IMR-90 (cell line): ENCODE measurements around the gene ABCF3. TPM values are rescaled to one million over a fixed set of nuclear protein-coding genes. Genes with fewer than 3 reads are reported as not detected.
"Not testable (repeated sequence)": the region's sequence is repeated elsewhere in the genome, so short reads cannot be mapped to it uniquely, and the experiment has no call there.

ENCODE experiments used
- ATAC-seq: fragments of 200-7000 bp; cut with Tn5 transposase; 2 replicates; pipeline ENCODE4 v1.9.1; 2020; ENCODE audit warnings: low read depth, mild to moderate bottlenecking, moderate library complexity
- BruUV-seq: library from RNA; stranded (reverse); fragments of 400-500 nt; replicated peaks from 2 replicates; lab custom pipeline; 2021; lab: Mats Ljungman, UMichigan
- CTCF ChIA-PET: fragments of 300-600 bp; formaldehyde crosslinking; extraction: SDS; loops from one replicate; lab custom pipeline; 2021; ENCODE audit warnings: antibody characterized with exemption; lab: Yijun Ruan, JAX
- POLR2A ChIA-PET: fragments of 300-600 bp; sonication (Branson Sonifier 250); formaldehyde crosslinking; loops from one replicate; lab custom pipeline; 2022; ENCODE audit warnings: antibody characterized with exemption; ENCODE audit not compliant: unreplicated experiment; lab: Charles Lee
- DNase-seq: peaks from one replicate; pipeline ENCODE4 v3.0.0; 2013
- H2AFZ ChIP-seq: replicated peaks from 2 replicates; pipeline ENCODE3; 2013; ENCODE audit warnings: low read length, mild to moderate bottlenecking; ENCODE audit not compliant: poor library complexity
- H2AK5ac ChIP-seq: 2 replicates; pipeline ENCODE4 v1.6.1; 2013; ENCODE audit warnings: low read depth, low read length, inconsistent platforms
- H2AK9ac ChIP-seq: replicated peaks from 2 replicates; pipeline ENCODE3; 2013; ENCODE audit warnings: mild to moderate bottlenecking, low read depth, low read length, moderate library complexity; ENCODE audit not compliant: poor library complexity
- H2BK120ac ChIP-seq: 2 replicates; pipeline ENCODE4 v1.6.1; 2013; ENCODE audit warnings: low read depth, low read length, inconsistent platforms
- H2BK15ac ChIP-seq: 3 replicates; pipeline ENCODE4 v1.6.1; 2013; ENCODE audit warnings: low read depth, low read length, inconsistent platforms
- H2BK20ac ChIP-seq: 2 replicates; pipeline ENCODE4 v1.6.1; 2013; ENCODE audit warnings: low read depth, mild to moderate bottlenecking, inconsistent platforms, low read length, moderate library complexity
- H2BK5ac ChIP-seq: 2 replicates; pipeline ENCODE4 v1.6.1; 2013; ENCODE audit warnings: mild to moderate bottlenecking, low read depth, low read length, inconsistent platforms; ENCODE audit not compliant: poor library complexity, severe bottlenecking
- H3K14ac ChIP-seq: replicated peaks from 2 replicates; pipeline ENCODE4 v1.6.1; 2013; ENCODE audit warnings: low read depth, low read length, inconsistent platforms
- H3K18ac ChIP-seq: 2 replicates; pipeline ENCODE4 v1.6.1; 2013; ENCODE audit warnings: low read depth, low read length, control low read depth
- H3K23ac ChIP-seq: 2 replicates; pipeline ENCODE4 v1.6.1; 2013; ENCODE audit warnings: low read depth, low read length, inconsistent platforms
- H3K27ac ChIP-seq: 2 replicates; pipeline ENCODE4 v1.5.1; 2013; ENCODE audit warnings: mild to moderate bottlenecking, control low read depth, low read length; ENCODE audit not compliant: insufficient read depth
- H3K27me3 ChIP-seq: 2 replicates; pipeline ENCODE4 v1.6.1; 2013; ENCODE audit warnings: low read length; ENCODE audit not compliant: control insufficient read depth, insufficient read depth
- H3K36me3 ChIP-seq: 2 replicates; pipeline ENCODE4 v1.6.1; 2013; ENCODE audit warnings: low read length, mixed read lengths; ENCODE audit not compliant: control insufficient read depth, insufficient read depth
- H3K4ac ChIP-seq: 2 replicates; pipeline ENCODE4 v1.6.1; 2013; ENCODE audit warnings: low read depth, low read length, inconsistent platforms
- H3K4me1 ChIP-seq: 2 replicates; pipeline ENCODE4 v1.6.1; 2013; ENCODE audit warnings: low read length, mixed read lengths; ENCODE audit not compliant: control insufficient read depth, insufficient read depth
- H3K4me2 ChIP-seq: 2 replicates; pipeline ENCODE4 v1.6.1; 2013; ENCODE audit warnings: low read depth, mild to moderate bottlenecking, control low read depth, low read length, moderate library complexity
- H3K4me3 ChIP-seq: 2 replicates; pipeline ENCODE4 v1.5.1; 2013; ENCODE audit warnings: low read depth, mild to moderate bottlenecking, control low read depth, low read length, moderate library complexity; ENCODE audit not compliant: insufficient read depth
- H3K56ac ChIP-seq: 2 replicates; pipeline ENCODE4 v1.6.1; 2013; ENCODE audit warnings: low read length, inconsistent platforms; ENCODE audit not compliant: insufficient read depth; ENCODE audit errors: extremely low read depth
- H3K79me1 ChIP-seq, 2 experiments: 2 replicates each; pipeline ENCODE4 v1.6.1; 2013; ENCODE audit warnings: low read length in 2 of 2, inconsistent platforms in 1 of 2, low read depth in 1 of 2
- H3K9ac ChIP-seq: 2 replicates; pipeline ENCODE4 v1.6.1; 2013; ENCODE audit warnings: low read depth, low read length, control low read depth
- H3K9me1 ChIP-seq: 2 replicates; pipeline ENCODE4 v1.6.1; 2013; ENCODE audit warnings: low read length, inconsistent platforms; ENCODE audit not compliant: insufficient read depth
- H3K9me3 ChIP-seq: 2 replicates; pipeline ENCODE4 v1.6.1; 2013; ENCODE audit warnings: low read length; ENCODE audit not compliant: control insufficient read depth, insufficient read depth
- H4K20me1 ChIP-seq: 2 replicates; pipeline ENCODE4 v1.6.1; 2013; ENCODE audit warnings: low read length, inconsistent platforms; ENCODE audit not compliant: insufficient read depth
- H4K5ac ChIP-seq: 2 replicates; pipeline ENCODE4 v1.6.1; 2013; ENCODE audit warnings: mild to moderate bottlenecking, low read depth, low read length, control low read depth
- H4K8ac ChIP-seq, 2 experiments: 2 replicates each; pipeline ENCODE4 v1.6.1; 2013; ENCODE audit warnings: low read depth in 2 of 2, low read length in 2 of 2, control low read depth in 1 of 2, inconsistent platforms in 1 of 2
- H4K91ac ChIP-seq: 2 replicates; pipeline ENCODE4 v1.6.1; 2013; ENCODE audit warnings: low read depth, low read length, inconsistent platforms; ENCODE audit not compliant: insufficient read depth
- BHLHE40 ChIP-seq: fragments of 150-350 bp; IDR thresholded peaks from 2 replicates; pipeline ENCODE4 v1.6.1; 2016; ENCODE audit warnings: mild to moderate bottlenecking, low read depth, low read length
- MXI1 ChIP-seq: IDR thresholded peaks from 2 replicates; pipeline ENCODE4 v1.6.1; 2012; ENCODE audit warnings: low read depth, mild to moderate bottlenecking, low read length, moderate library complexity, borderline replicate concordance
- RCOR1 ChIP-seq: IDR thresholded peaks from 2 replicates; pipeline ENCODE4 v1.6.1; 2012; ENCODE audit warnings: mild to moderate bottlenecking, low read length, improper control_type of control experiment; ENCODE audit not compliant: insufficient replicate concordance
- USF2 ChIP-seq: fragments of 150-350 bp; IDR thresholded peaks from 2 replicates; pipeline ENCODE4 v1.6.1; 2017; ENCODE audit warnings: mild to moderate bottlenecking, antibody characterized with exemption, low read length, low read depth
- WGBS, 2 experiments: methylation state at CpG; one replicate each; pipeline versions ENCODE4 v1.1.5 to v1.1.7; 2013; ENCODE audit warnings: missing lambda C conversion rate in 2 of 2; ENCODE audit not compliant: insufficient read length in 1 of 2; ENCODE audit errors: extremely low coverage in 2 of 2; 5-methylcytosine and 5-hydroxymethylcytosine counted together
- dilution Hi-C: fragments of 300-500 bp; cut with HindIII; formaldehyde crosslinking; loops from one replicate; pipeline ENCODE4 v1.14.3; 2018; ENCODE audit warnings: low sequenced_read_pairs; ENCODE audit not compliant: unreplicated experiment
- in situ Hi-C: fragments of 300-500 bp; cut with MboI; formaldehyde crosslinking; loops from 3 replicates; pipeline ENCODE4 v1.14.3; 2019; ENCODE audit warnings: low sequenced_read_pairs, inconsistent platforms, mixed read lengths
- intact Hi-C: fragments of 100-400 bp; cut with micrococcal nuclease; formaldehyde crosslinking; loops from 2 replicates; pipeline ENCODE4 v1.10.0; 2022
- polyA plus RNA-seq, 3 experiments: library from polyadenylated mRNA; depleted of rRNA; stranded (reverse); fragments of >200 nt; gene quantifications; 2 replicates each; pipeline ENCODE4 v1.2.3, GENCODE V29; 2012; ENCODE audit warnings: low replicate concordance in 1 of 3
- total RNA-seq: library from RNA; depleted of rRNA; stranded (reverse); fragments of >200 nt; gene quantifications from 2 replicates; pipeline ENCODE4 v1.2.3, GENCODE V29; 2012

ABCF3 gene
- total and polyA plus RNA-seq, 2 of the 4 experiments (the other 2 are of a cell fraction), result 36.9 to 59.2 TPM

GRCh38 chr3:184160456-184160855, 25.5 kb upstream of the ABCF3 start:
- H4K91ac ChIP-seq, result no peak overlapping the region
- dilution Hi-C loops, result no loop called here
- ATAC-seq (peak; percentile 8), DNase-seq (peak; percentile 80)
- H3K27me3 ChIP-seq, result no peaks in the 10 kb centered on the region
- H2BK120ac ChIP-seq, result no peak overlapping the region
- ChIA-PET CTCF (interaction anchor here (0.5 to 0.9 kb wide), 2 partner anchors 21 to 26 kb away, joined by 3 read pairs; partner anchors contain the start of gene ABCF3), POLR2A (interaction anchor here (1.1 kb wide), 1 partner anchor 17 kb away, joined by 3 read pairs; no protein-coding TSS in a partner anchor)
- TF ChIP-seq BHLHE40, result no peak
- TF ChIP-seq USF2, result peak; percentile 20; the same call in 1 of the 2 replicates
- peak; percentile 56 for TF ChIP-seq RCOR1
- TF ChIP-seq MXI1, result 0 out of 2 replicates have a peak, but pooled peaks have one; percentile 7
- H2AFZ ChIP-seq, result no peak overlapping the region
- H3K9me3 ChIP-seq, result no peaks in the 10 kb centered on the region
- intact Hi-C loops, result no loop called here
- peaks cover 19% of the 10 kb centered on the region; the same call in 1 of the 2 replicates for H3K9me1 ChIP-seq
- 0 out of 2 replicates have a peak overlapping the region, but pooled peaks have one; percentile 26 for H3K14ac ChIP-seq
- H3K4ac ChIP-seq, result peak overlapping the region; percentile 43; the same call in 1 of the 2 replicates
- in situ Hi-C loops, result no loop called here
- H3K36me3 ChIP-seq, result peaks cover 34% of the 10 kb centered on the region
- H3K9ac ChIP-seq, result peak overlapping the region; percentile 46
- peak overlapping the region; percentile 90 for H3K27ac ChIP-seq
- 0 out of 2 replicates have a peak overlapping the region, but pooled peaks have one; percentile 19 for H4K5ac ChIP-seq
- no TSS peak for BruUV-seq
- H3K4me1 ChIP-seq, result peaks cover 13% of the 10 kb centered on the region
- H2AK9ac ChIP-seq, result peak overlapping the region; percentile 29
- H2BK5ac ChIP-seq, result peak overlapping the region; percentile 17
- H3K23ac ChIP-seq, result peak overlapping the region; percentile 76
- no peak overlapping the region for H2BK15ac ChIP-seq
- no CpG with 5 or more reads among the region's 2 CpGs for WGBS, 2 experiments
- H4K8ac ChIP-seq, result no peak overlapping the region
- H4K20me1 ChIP-seq, result peaks cover 86% of the 10 kb centered on the region
- H2BK20ac ChIP-seq, result no peak overlapping the region
- H2AK5ac ChIP-seq, result peak overlapping the region; percentile 20; the same call in 1 of the 2 replicates
- peaks cover 17 to 84% of the 10 kb centered on the region in 2 experiments for H3K79me1 ChIP-seq
- H3K4me3 ChIP-seq, result no peak overlapping the region
- peak overlapping the region; percentile 82 for H3K4me2 ChIP-seq
- H3K56ac ChIP-seq, result no peak overlapping the region
- 0 out of 2 replicates have a peak overlapping the region, but pooled peaks have one; percentile 40 for H3K18ac ChIP-seq

GRCh38 chr3:184162571-184163070, 23.4 kb upstream of the ABCF3 start:
- H3K4me3 ChIP-seq, H3K27ac ChIP-seq, dilution Hi-C loops, H2AK5ac ChIP-seq, H3K27me3 ChIP-seq, in situ Hi-C loops, H3K4me2 ChIP-seq, H3K9me3 ChIP-seq, DNase-seq, H3K56ac ChIP-seq, H3K9ac ChIP-seq, H3K4ac ChIP-seq, H3K18ac ChIP-seq, CTCF ChIA-PET, H2AFZ ChIP-seq, H4K5ac ChIP-seq, H4K8ac ChIP-seq, intact Hi-C loops, BruUV-seq, H3K14ac ChIP-seq, H3K23ac ChIP-seq, H2AK9ac ChIP-seq, ATAC-seq, H2BK20ac ChIP-seq, H4K91ac ChIP-seq, H2BK120ac ChIP-seq, H2BK15ac ChIP-seq, H2BK5ac ChIP-seq: not testable (repeated sequence)
- peaks cover 55% of the 10 kb centered on the region for H3K36me3 ChIP-seq
- H3K9me1 ChIP-seq, result peaks cover 20% of the 10 kb centered on the region; the same call in 1 of the 2 replicates
- H4K20me1 ChIP-seq, result peaks cover 82% of the 10 kb centered on the region
- POLR2A ChIA-PET, result interaction anchor here (0.6 kb wide), 1 partner anchor 14 kb away, joined by 4 read pairs; no protein-coding TSS in a partner anchor
- peaks cover 23 to 89% of the 10 kb centered on the region in 2 experiments for H3K79me1 ChIP-seq
- WGBS, 2 experiments, result 92% methylated on average over 2 of the region's 8 CpGs; no CpG with 5 or more reads in 1 of the 2 experiments
- peaks cover 13% of the 10 kb centered on the region for H3K4me1 ChIP-seq
